Urinary bladder (tissue), 4 donors: Measurements from ENCODE around the gene BCLAF1. TPM values are rescaled to one million over a fixed set of nuclear protein-coding genes. Genes with fewer than 3 reads are reported as not detected.

Experiments used
- DNase-seq: peaks from one replicate; pipeline ENCODE4 v3.0.0-alpha.2; 2015; ENCODE audit errors: extremely low spot score
- H3K27ac ChIP-seq: one replicate; pipeline ENCODE4 v1.5.1; 2013; ENCODE audit warnings: low read depth, mild to moderate bottlenecking, moderate library complexity
- H3K36me3 ChIP-seq: one replicate; pipeline ENCODE4 v1.6.1; 2013; ENCODE audit warnings: mild to moderate bottlenecking, moderate library complexity; ENCODE audit not compliant: insufficient read depth
- H3K4me1 ChIP-seq: one replicate; pipeline ENCODE4 v1.6.1; 2013; ENCODE audit warnings: mild to moderate bottlenecking, moderate library complexity; ENCODE audit not compliant: insufficient read depth
- H3K4me3 ChIP-seq: one replicate; pipeline ENCODE4 v1.5.1; 2013; ENCODE audit warnings: low read depth, low read length
- WGBS: extraction: QIAGEN DNeasy Blood & Tissue Kit; methylation state at CpG from one replicate; pipeline ENCODE4 v1.1.7; 2013; 5-methylcytosine and 5-hydroxymethylcytosine counted together
- polyA plus RNA-seq: library from polyadenylated mRNA; stranded (reverse); fragments of 200-250 nt; gene quantifications from one replicate; pipeline ENCODE4 v1.2.3, GENCODE V29; 2013
- total RNA-seq: library from RNA; depleted of rRNA; stranded (reverse); fragments of >200 nt; gene quantifications from one replicate; pipeline ENCODE4 v1.2.3, GENCODE V29; 2014
- donor health status: healthy with polysubstance abuse.
- donor health status: healthy.

The BCLAF1 gene
- total and polyA plus RNA-seq, 2 donors: 39.2 to 253 TPM

GRCh38 chr6:136294621-136295020 is 5.0 kb upstream of the BCLAF1 start:
- no peak overlapping the region for H3K27ac ChIP-seq
- H3K36me3 ChIP-seq: no peaks in the 10 kb centered on the region
- no peaks in the 10 kb centered on the region for H3K4me1 ChIP-seq
- no peak overlapping the region for H3K4me3 ChIP-seq
- DNase-seq: no peak
- 93% methylated on average over 3 of the region's 3 CpGs for whole genome bisulfite sequencing

GRCh38 chr6:136290410-136291010 is 864 bp upstream of the BCLAF1 start:
- DNase-seq: peak; percentile 75
- Histone ChIP-seq H3K27ac (peak overlapping the region; percentile 99), H3K4me3 (peak overlapping the region; percentile 35), H3K36me3 (no peaks in the 10 kb centered on the region), H3K4me1 (no peaks in the 10 kb centered on the region)
- WGBS: 1% methylated on average over 22 of the region's 22 CpGs

GRCh38 chr6:136289327-136289578 is 393 bp downstream of the BCLAF1 start:
- no peaks in the 10 kb centered on the region for H3K36me3 ChIP-seq
- H3K4me1 ChIP-seq: peaks cover 2% of the 10 kb centered on the region
- WGBS: under 1% methylated on average over 34 of the region's 34 CpGs
- DNase-seq: peak; percentile 86
- H3K27ac ChIP-seq: peak overlapping the region; percentile 99
- peak overlapping the region; percentile 75 for H3K4me3 ChIP-seq

GRCh38 chr6:136288566-136289326 is 900 bp downstream of the BCLAF1 start:
- H3K4me1 ChIP-seq: peaks cover 2% of the 10 kb centered on the region
- under 1% methylated on average over 34 of the region's 34 CpGs for WGBS
- H3K4me3 ChIP-seq: peak overlapping the region; percentile 75
- H3K36me3 ChIP-seq: no peaks in the 10 kb centered on the region
- peak overlapping the region; percentile 99 for H3K27ac ChIP-seq
- DNase-seq: peak; percentile 67

- peaks cover 2% of the 10 kb centered on the region for H3K4me1 ChIP-seq
- no peak overlapping the region for H3K4me3 ChIP-seq
- no peak overlapping the region for H3K27ac ChIP-seq
- DNase-seq: no peak
- peaks cover 3% of the 10 kb centered on the region for H3K36me3 ChIP-seq
- 25% methylated on average over 2 of the region's 2 CpGs for WGBS
Measured at GRCh38 chr6:136284909-136285308, 4.7 kb downstream of the BCLAF1 start.

- WGBS: 74% methylated on average over 4 of the region's 4 CpGs
- peaks cover 2% of the 10 kb centered on the region for H3K4me1 ChIP-seq
- H3K4me3 ChIP-seq: no peak overlapping the region
- no peak for DNase-seq
- no peak overlapping the region for H3K27ac ChIP-seq
- peaks cover 3% of the 10 kb centered on the region for H3K36me3 ChIP-seq
Measured at GRCh38 chr6:136282906-136283305, 6.7 kb downstream of the BCLAF1 start.

- H3K4me1 ChIP-seq: peaks cover under 1% of the 10 kb centered on the region
- H3K27ac ChIP-seq: no peak overlapping the region
- 81% methylated on average over 3 of the region's 3 CpGs for WGBS
- H3K36me3 ChIP-seq: peaks cover 5% of the 10 kb centered on the region
- DNase-seq: no peak
- H3K4me3 ChIP-seq: no peak overlapping the region
Measured at GRCh38 chr6:136280032-136280609, 9.5 kb downstream of the BCLAF1 start.

GRCh38 chr6:136274062-136274461 is 15.6 kb downstream of the BCLAF1 start:
- whole genome bisulfite sequencing: 90% methylated on average over 1 of the region's 1 CpG
- no peak for DNase-seq
- Histone ChIP-seq H3K27ac (no peak overlapping the region), H3K36me3 (peaks cover 5% of the 10 kb centered on the region), H3K4me1 (no peaks in the 10 kb centered on the region), H3K4me3 (no peak overlapping the region)

GRCh38 chr6:136265101-136265500 is 24.5 kb downstream of the BCLAF1 start:
- DNase-seq: no peak
- 90% methylated on average over 1 of the region's 1 CpG for WGBS
- no peak overlapping the region for H3K4me3 ChIP-seq
- H3K27ac ChIP-seq: no peak overlapping the region
- no peaks in the 10 kb centered on the region for H3K4me1 ChIP-seq
- H3K36me3 ChIP-seq: peaks cover 4% of the 10 kb centered on the region

- 45% methylated on average over 1 of the region's 1 CpG for WGBS
- Histone ChIP-seq H3K4me1 (no peaks in the 10 kb centered on the region), H3K4me3 (no peak overlapping the region), H3K36me3 (peaks cover 3% of the 10 kb centered on the region), H3K27ac (no peak overlapping the region)
- no peak for DNase-seq
Measured at GRCh38 chr6:136262940-136263339, 26.7 kb downstream of the BCLAF1 start.

GRCh38 chr6:136254851-136255466 is 34.7 kb downstream of the BCLAF1 start:
- no peaks in the 10 kb centered on the region for H3K4me1 ChIP-seq
- no peak overlapping the region for H3K4me3 ChIP-seq
- H3K36me3 ChIP-seq: peaks cover 1% of the 10 kb centered on the region
- DNase-seq: no peak
- H3K27ac ChIP-seq: no peak overlapping the region

- no peak overlapping the region for H3K27ac ChIP-seq
- DNase-seq: no peak
- H3K4me1 ChIP-seq: no peaks in the 10 kb centered on the region
- no peaks in the 10 kb centered on the region for H3K36me3 ChIP-seq
- WGBS: 69% methylated on average over 6 of the region's 6 CpGs
- H3K4me3 ChIP-seq: no peak overlapping the region
Measured at GRCh38 chr6:136253734-136254133, 35.9 kb downstream of the BCLAF1 start.

- H3K27ac ChIP-seq: no peak overlapping the region
- H3K4me1 ChIP-seq: no peaks in the 10 kb centered on the region
- H3K4me3 ChIP-seq: no peak overlapping the region
- no peak for DNase-seq
- no peaks in the 10 kb centered on the region for H3K36me3 ChIP-seq
- 63% methylated on average over 2 of the region's 2 CpGs for WGBS
Measured at GRCh38 chr6:136252441-136252840, 37.2 kb downstream of the BCLAF1 start.

- no peaks in the 10 kb centered on the region for H3K4me1 ChIP-seq
- 42% methylated on average over 4 of the region's 4 CpGs for WGBS
- no peak for DNase-seq
- H3K36me3 ChIP-seq: no peaks in the 10 kb centered on the region
- no peak overlapping the region for H3K27ac ChIP-seq
- H3K4me3 ChIP-seq: no peak overlapping the region
Measured at GRCh38 chr6:136251394-136251793, 38.3 kb downstream of the BCLAF1 start.
